ENCODE results near the gene WWP2.

Gene WWP2

GRCh38 chr16:69855592-69855991 is 93.5 kb downstream of the WWP2 start:
- DNase-seq (ENCODE audit: low read depth in 2 of 3, low spot score in 1 of 3): no peak

DNA sequence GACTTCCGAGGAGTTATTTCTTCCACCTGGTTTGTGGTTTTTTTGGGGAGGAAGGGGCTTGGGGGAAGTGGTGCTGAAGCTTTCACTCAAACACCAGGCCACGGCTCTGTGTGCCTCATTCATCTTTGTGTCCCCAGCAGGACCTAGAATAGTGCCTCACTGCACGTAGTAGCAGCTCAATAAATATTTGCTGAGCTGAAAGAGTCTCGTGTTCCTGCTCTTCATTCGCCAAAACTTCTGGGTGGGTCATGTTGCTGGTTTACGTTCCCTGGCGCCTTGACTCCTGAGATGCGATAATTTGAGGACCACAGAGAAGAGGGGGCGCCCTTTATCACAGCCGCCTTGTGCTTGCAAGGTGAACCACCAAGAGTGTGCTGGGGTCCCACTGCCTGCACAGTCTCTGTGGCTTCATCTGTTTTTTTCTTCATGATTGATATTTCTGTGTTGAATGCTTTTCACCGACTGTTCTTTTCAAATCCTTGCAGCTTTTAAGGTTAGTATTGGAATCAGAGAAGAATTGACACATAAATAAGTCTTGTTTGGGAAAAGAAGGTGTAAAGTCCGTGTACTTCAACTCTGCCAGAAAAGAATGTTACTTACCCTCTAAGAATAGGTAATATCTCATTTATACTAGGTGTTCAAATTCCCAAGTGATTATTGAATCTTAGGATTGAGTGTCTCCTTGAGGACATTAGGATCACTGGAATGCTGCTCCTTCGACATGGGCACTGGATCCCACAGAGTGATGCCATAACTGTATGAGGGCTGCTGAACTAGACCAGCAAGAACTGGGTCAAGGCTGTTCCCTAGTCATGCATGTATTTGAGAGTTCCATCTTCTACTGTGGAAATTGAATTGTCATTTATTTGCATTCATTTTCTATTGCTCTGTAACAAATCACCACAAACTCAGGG is 96.3 kb downstream of the WWP2 start:
- DNase-seq (ENCODE audit: low read depth in 2 of 3, low spot score in 1 of 3): no peak

GRCh38 chr16:69859105-69859989 is 97.2 kb downstream of the WWP2 start:
- DNase-seq (ENCODE audit: low read depth in 2 of 3, low spot score in 1 of 3): peak in 1 of 3 donors; percentile 3

DNA sequence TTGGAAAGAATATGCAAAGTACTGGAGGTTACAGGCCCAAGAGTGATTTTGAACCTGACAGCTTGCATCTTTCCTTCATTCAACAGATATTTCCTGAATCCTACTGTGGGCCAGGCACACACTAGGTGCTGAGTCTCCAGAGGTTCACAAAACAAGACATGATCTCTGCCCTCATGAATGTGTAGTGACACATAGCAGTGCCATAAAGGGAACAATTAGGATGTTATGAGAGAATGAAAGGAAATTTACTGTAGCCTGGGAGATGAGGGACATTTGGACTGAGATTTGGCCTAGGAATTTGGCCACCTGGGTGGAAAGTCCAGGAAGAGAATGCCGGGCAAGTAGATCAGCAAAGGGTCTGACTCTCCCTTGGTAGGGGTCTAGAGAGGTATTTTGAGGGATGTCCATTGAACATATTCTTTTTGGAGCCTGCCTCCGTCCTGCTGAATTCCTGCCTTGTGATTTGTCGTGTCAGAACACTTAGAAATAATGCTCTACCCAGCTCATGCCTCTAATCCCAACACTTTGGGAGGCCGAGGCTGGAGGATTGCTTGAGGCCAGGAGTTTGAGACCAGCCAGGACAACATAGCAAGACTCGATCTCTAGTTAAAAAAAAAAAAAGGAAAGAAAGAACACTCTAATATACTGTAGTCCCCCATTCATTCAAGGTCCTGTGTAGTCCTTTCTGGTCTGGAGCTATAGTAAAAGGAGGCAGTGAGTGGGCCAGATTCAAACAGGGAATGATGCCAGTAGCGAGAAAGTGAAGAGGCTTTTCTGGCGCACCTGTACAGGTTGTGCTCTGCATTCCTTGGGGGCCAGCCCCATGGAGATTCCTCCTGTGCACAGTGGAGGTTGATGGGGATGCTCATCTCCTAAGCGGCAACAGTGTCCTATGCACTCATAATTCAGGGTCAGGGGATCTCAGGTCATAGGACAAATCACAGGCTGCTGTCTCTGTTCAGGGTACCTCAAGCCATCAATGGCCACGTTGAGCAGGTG is 98.4 kb downstream of the WWP2 start:
- DNase-seq (ENCODE audit: low read depth in 2 of 3, low spot score in 1 of 3): no peak

GRCh38 chr16:69861292-69862030 is 99.3 kb downstream of the WWP2 start:
- no peak for DNase-seq (ENCODE audit: low read depth in 2 of 3, low spot score in 1 of 3)

- DNase-seq (ENCODE audit: low read depth in 2 of 3, low spot score in 1 of 3): no peak
Measured at GRCh38 chr16:69863401-69864281, 101.5 kb downstream of the WWP2 start.

- no peak for DNase-seq (ENCODE audit: low read depth in 2 of 3, low spot score in 1 of 3)
Measured at GRCh38 chr16:69865701-69866100, 103.6 kb downstream of the WWP2 start.

GRCh38 chr16:69867784-69868560 is 105.8 kb downstream of the WWP2 start:
- no peak for DNase-seq (ENCODE audit: low read depth in 2 of 3, low spot score in 1 of 3)

GRCh38 chr16:69870761-69871160 is 108.6 kb downstream of the WWP2 start:
- DNase-seq (ENCODE audit: low read depth in 2 of 3, low spot score in 1 of 3): no peak

GRCh38 chr16:69871708-69872107 is 109.6 kb downstream of the WWP2 start:
- DNase-seq (ENCODE audit: low read depth in 2 of 3, low spot score in 1 of 3): no peak

DNA sequence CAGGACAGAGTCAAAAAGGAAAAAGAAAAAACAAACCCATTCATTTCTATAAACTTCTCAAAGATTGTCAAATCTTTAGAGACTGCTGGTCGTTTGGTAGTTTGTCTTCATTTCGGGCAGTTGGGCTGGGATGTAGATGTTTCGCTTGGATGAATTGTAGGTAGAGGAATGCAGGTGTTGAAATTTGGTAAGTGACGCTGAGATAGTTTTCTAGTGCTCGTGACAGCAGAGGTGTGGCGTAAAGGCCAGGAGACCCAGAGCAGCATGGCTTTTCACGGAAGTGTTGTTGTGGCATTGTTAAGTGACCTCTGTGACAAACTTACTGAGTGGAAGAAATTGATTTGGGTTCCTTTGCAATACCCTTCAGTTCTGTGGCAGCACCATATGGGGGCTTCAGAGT is 110.8 kb downstream of the WWP2 start:
- no peak for DNase-seq (ENCODE audit: low read depth in 2 of 3, low spot score in 1 of 3)

- DNase-seq (ENCODE audit: low read depth in 2 of 3, low spot score in 1 of 3): no peak
Measured at GRCh38 chr16:69873783-69874182, 111.7 kb downstream of the WWP2 start.

DNA sequence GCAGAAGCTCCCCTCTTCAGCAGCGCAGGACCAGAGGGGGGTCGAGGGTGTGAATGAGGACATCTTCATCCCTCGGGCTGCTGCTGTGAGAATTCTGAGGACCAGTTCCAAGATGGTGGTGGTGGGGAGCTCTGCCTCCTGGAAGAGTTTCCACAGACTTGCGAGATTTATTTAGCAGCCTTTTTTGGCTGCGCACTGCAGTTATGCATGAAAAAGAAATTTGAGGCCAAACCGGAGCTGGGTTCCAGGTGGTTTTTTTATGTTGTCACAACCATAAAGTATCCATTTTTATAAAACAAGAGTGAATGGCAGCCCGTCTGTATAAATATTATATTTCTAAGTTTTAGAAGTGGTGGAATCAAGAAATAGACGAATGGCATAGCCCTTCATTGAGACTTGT is 112.1 kb downstream of the WWP2 start:
- no peak for DNase-seq (ENCODE audit: low read depth in 2 of 3, low spot score in 1 of 3)

- DNase-seq (ENCODE audit: low read depth in 2 of 3, low spot score in 1 of 3): no peak
Measured at GRCh38 chr16:69880640-69881133, 118.6 kb downstream of the WWP2 start.

GRCh38 chr16:69881141-69881540 is 119.0 kb downstream of the WWP2 start:
- DNase-seq (ENCODE audit: low read depth in 2 of 3, low spot score in 1 of 3): no peak

GRCh38 chr16:69883744-69884143 is 121.6 kb downstream of the WWP2 start:
- DNase-seq (ENCODE audit: low read depth in 2 of 3, low spot score in 1 of 3): no peak

- no peak for DNase-seq (ENCODE audit: low read depth in 2 of 3, low spot score in 1 of 3)
Measured at GRCh38 chr16:69885722-69886121, 123.6 kb downstream of the WWP2 start.

- DNase-seq (ENCODE audit: low read depth in 2 of 3, low spot score in 1 of 3): no peak
Measured at GRCh38 chr16:69886726-69887125, 124.6 kb downstream of the WWP2 start.
